Left ventricle myocardium inferior (tissue), 1 donor: ENCODE results near the gene TADA2B. TPM values are rescaled to one million over a fixed set of nuclear protein-coding genes. Genes with fewer than 3 reads are reported as not detected.
"Not testable (repeated sequence)": the region's sequence is repeated elsewhere in the genome, so short reads cannot be mapped to it uniquely, and the experiment has no call there.

Experiments
- DNase-seq: peaks from one replicate; pipeline ENCODE4 v3.0.0-alpha.2; 2020
- H3K27ac ChIP-seq: fragments of 200-600 bp; replicated peaks from 2 replicates; pipeline ENCODE4 v1.8.0; 2021
- H3K27me3 ChIP-seq: fragments of 200-600 bp; 2 replicates; pipeline ENCODE4 v1.8.0; 2021; ENCODE audit warnings: low read depth
- H3K36me3 ChIP-seq: fragments of 200-600 bp; 2 replicates; pipeline ENCODE4 v1.8.0; 2021
- H3K4me1 ChIP-seq: fragments of 200-600 bp; 2 replicates; pipeline ENCODE4 v1.8.0; 2021
- H3K4me3 ChIP-seq: fragments of 200-600 bp; 2 replicates; pipeline ENCODE4 v1.8.0; 2021; ENCODE audit warnings: mild to moderate bottlenecking, moderate library complexity
- H3K9me3 ChIP-seq: fragments of 200-600 bp; replicated peaks from 2 replicates; pipeline ENCODE4 v1.8.0; 2021
- intact Hi-C: fragments of 100-400 bp; cut with micrococcal nuclease; formaldehyde crosslinking; loops from one replicate; pipeline ENCODE4 v1.11.0; 2022
- total RNA-seq: library from RNA; stranded (reverse); fragmentation: NEBNext Ultra II Directional; extraction: Animal tissue kit (Norgen Biotek cat#: 25700); gene quantifications from one replicate; pipeline ENCODE4 v1.2.1, GENCODE V29; 2021
- TF ChIP-seq, protein P1 (sequence below): fragments of 200-600 bp; IDR thresholded peaks from 2 replicates; pipeline ENCODE4 v1.8.0; 2021; ENCODE audit warnings: antibody characterized with exemption, mild to moderate bottlenecking, borderline replicate concordance
- donor health status: DM: no; HTN: yes; CAD: no; lungs with severe emphysema.

TADA2B gene
- total RNA-seq, 1 donor from 2014 or later = 33.7 TPM

DNA sequence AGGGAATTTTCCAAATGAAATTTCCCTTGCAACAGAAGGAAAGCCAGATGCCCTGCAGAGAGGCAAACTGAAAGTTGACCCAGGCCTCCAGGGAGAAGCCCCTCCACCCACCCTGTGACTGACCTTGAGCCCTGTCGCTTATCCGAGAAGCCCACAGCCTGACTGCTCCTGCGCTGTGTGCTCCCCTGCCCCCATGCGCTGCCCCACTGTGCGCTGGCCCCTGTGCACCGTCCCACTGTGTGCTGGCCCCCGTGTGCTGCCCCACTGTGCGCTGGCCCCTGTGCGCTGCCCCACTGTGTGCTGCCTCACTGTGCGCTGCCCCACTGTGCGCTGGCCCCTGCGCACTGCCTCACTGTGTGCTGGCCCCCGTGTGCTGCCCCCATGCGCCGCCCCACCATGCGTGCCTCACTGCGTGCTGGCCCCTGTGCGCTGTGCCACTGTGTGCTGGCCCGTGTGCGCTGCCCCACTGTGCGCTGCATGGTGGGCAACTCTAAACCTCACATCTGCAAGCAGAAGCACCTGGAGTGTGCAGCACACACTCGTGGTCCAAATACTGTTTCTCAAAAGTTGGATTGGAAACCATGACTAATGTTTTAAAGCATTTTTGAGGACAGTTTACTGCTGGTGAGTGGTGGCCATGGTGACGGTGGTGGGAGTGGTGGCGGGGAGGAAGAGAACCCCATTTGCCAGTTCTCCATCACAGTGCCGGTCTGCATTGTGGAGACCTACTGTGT, 33.0 kb downstream of the TADA2B start:
- no peak overlapping the region for H3K4me3 ChIP-seq
- H3K4me1 ChIP-seq = peaks cover 9% of the 10 kb centered on the region
- no peak for DNase-seq
- TF ChIP-seq, protein P1, sequence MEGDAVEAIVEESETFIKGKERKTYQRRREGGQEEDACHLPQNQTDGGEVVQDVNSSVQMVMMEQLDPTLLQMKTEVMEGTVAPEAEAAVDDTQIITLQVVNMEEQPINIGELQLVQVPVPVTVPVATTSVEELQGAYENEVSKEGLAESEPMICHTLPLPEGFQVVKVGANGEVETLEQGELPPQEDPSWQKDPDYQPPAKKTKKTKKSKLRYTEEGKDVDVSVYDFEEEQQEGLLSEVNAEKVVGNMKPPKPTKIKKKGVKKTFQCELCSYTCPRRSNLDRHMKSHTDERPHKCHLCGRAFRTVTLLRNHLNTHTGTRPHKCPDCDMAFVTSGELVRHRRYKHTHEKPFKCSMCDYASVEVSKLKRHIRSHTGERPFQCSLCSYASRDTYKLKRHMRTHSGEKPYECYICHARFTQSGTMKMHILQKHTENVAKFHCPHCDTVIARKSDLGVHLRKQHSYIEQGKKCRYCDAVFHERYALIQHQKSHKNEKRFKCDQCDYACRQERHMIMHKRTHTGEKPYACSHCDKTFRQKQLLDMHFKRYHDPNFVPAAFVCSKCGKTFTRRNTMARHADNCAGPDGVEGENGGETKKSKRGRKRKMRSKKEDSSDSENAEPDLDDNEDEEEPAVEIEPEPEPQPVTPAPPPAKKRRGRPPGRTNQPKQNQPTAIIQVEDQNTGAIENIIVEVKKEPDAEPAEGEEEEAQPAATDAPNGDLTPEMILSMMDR = no peak
- H3K36me3 ChIP-seq = no peaks in the 10 kb centered on the region
- intact Hi-C loops = no loop called here
- no peak overlapping the region for H3K27ac ChIP-seq
- H3K9me3 ChIP-seq = no peaks in the 10 kb centered on the region
- no peaks in the 10 kb centered on the region for H3K27me3 ChIP-seq

- intact Hi-C loops = no loop called here
- H3K4me1 ChIP-seq = peaks cover 10% of the 10 kb centered on the region
- no peaks in the 10 kb centered on the region for H3K9me3 ChIP-seq
- H3K27me3 ChIP-seq = no peaks in the 10 kb centered on the region
- H3K36me3 ChIP-seq = no peaks in the 10 kb centered on the region
- no peak overlapping the region for H3K4me3 ChIP-seq
- no peak for DNase-seq
- TF ChIP-seq, protein P1 = no peak
- H3K27ac ChIP-seq = no peak overlapping the region
Observed at GRCh38 chr4:7076696-7077082, 33.5 kb downstream of the TADA2B start.

DNA sequence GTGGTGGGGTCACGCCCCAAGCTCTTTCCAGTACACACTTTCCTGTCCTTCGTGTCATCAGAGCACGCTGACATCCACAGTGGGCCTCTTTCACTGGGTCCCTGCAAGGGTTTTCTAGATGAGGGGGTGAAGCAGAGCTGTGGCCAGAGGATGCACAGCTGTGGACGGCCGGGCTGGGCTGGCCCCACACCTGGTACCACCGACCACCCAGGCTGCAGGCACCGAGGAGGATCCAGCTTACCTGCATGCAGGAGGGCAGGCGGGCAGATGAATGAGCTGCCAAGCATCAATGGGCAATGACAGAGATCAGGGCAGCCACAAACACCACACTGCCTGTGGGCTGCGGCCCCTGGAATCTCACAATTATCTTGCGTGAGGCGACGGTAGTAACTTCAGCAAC, 34.2 kb downstream of the TADA2B start:
- Histone ChIP-seq H3K27me3 (no peaks in the 10 kb centered on the region), H3K9me3 (no peaks in the 10 kb centered on the region), H3K4me3 (no peak overlapping the region), H3K27ac (no peak overlapping the region), H3K4me1 (peaks cover 15% of the 10 kb centered on the region), H3K36me3 (no peaks in the 10 kb centered on the region)
- DNase-seq = no peak
- TF ChIP-seq, protein P1 = no peak
- intact Hi-C loops = no loop called here

DNA sequence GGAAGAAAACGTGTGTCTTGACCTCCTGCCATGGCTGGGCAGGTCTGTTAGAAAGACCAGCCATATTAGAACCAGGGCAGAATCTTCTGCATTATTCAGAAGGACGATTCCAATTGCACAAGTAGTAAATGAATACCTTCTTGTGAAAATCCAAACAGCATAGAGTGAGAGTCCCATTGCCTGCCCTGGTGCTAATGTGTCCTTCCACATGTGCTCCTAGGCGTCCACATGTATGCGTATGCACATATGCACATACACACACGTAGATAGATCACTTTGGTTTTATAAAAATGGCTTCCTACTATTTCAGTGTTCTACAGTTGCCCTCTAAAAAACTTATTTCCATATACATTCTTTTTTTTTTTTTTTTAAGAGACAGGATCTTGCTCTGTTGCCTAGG, 34.9 kb downstream of the TADA2B start:
- DNase-seq = no peak
- no peaks in the 10 kb centered on the region for H3K36me3 ChIP-seq
- no peaks in the 10 kb centered on the region for H3K9me3 ChIP-seq
- TF ChIP-seq, protein P1 = no peak
- H3K4me1 ChIP-seq = peaks cover 15% of the 10 kb centered on the region
- intact Hi-C loops = no loop called here
- H3K27ac ChIP-seq = no peak overlapping the region
- H3K4me3 ChIP-seq = no peak overlapping the region
- H3K27me3 ChIP-seq = peaks cover 4% of the 10 kb centered on the region

GRCh38 chr4:7079483-7079882, 36.3 kb downstream of the TADA2B start:
- H3K27ac ChIP-seq, DNase-seq, H3K9me3 ChIP-seq, H3K4me3 ChIP-seq, H3K36me3 ChIP-seq, intact Hi-C loops: not testable (repeated sequence)
- Histone ChIP-seq H3K4me1 (peaks cover 18% of the 10 kb centered on the region), H3K27me3 (peaks cover 18% of the 10 kb centered on the region)

DNA sequence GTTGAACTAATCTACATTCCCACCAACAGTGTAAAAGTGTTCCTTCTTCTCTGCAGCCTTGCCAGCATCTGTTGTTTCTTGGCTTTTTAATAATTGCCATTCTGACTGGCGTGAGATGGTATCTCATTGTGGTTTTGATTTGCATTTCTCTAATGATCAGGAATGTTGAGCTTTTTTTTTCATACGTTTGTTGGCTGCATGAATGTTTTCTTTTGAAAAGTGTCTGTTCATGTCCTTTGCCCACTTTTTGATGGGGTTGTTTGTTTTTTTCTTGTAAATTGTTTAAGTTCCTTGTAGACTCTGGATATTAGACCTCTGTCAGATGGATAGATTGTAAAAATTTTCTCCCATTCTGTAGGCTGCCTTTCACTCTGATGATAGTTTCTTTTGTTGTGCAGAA, 36.7 kb downstream of the TADA2B start:
- H3K4me3 ChIP-seq, intact Hi-C loops, H3K36me3 ChIP-seq, H3K9me3 ChIP-seq, DNase-seq, H3K27ac ChIP-seq: not testable (repeated sequence)
- Histone ChIP-seq H3K27me3 (peaks cover 21% of the 10 kb centered on the region), H3K4me1 (peaks cover 18% of the 10 kb centered on the region)
